WTC11 (cell line): ENCODE measurements around the gene MYO18B. TPM values are rescaled to one million over a fixed set of nuclear protein-coding genes. Genes with fewer than 3 reads are reported as not detected.

Experiments
- ATAC-seq: fragments of 200-7000 bp; cut with Tn5 transposase; 2 replicates; pipeline ENCODE4 v1.10.0; 2021; ENCODE audit warnings: mild to moderate bottlenecking, moderate library complexity
- CTCF ChIA-PET: fragments of 300-600 bp; sonication (Branson Sonifier 250); formaldehyde crosslinking; loops from one replicate; lab custom pipeline; 2021; ENCODE audit warnings: antibody characterized with exemption; lab: Charles Lee
- POLR2A ChIA-PET: fragments of 350-600 bp; sonication (Branson Sonifier 250); formaldehyde crosslinking; loops from one replicate; lab custom pipeline; 2021; ENCODE audit warnings: antibody characterized with exemption; lab: Charles Lee
- DNase-seq: peaks from one replicate; pipeline ENCODE4 v3.0.0; 2021; ENCODE audit warnings: low spot score
- H3K27ac Mint-ChIP-seq: 2 replicates; pipeline ENCODE4 v1.8.0; 2021; ENCODE audit warnings: mixed read lengths
- H3K27me3 Mint-ChIP-seq: 2 replicates; pipeline ENCODE4 v1.8.0; 2021; ENCODE audit warnings: low read depth, mild to moderate bottlenecking, moderate library complexity, mixed read lengths
- H3K36me3 Mint-ChIP-seq: 2 replicates; pipeline ENCODE4 v1.8.0; 2021; ENCODE audit warnings: mixed read lengths
- H3K4me1 Mint-ChIP-seq: 2 replicates; pipeline ENCODE4 v1.8.0; 2022; ENCODE audit warnings: mixed read lengths
- H3K4me3 Mint-ChIP-seq: 2 replicates; pipeline ENCODE4 v1.8.0; 2021; ENCODE audit warnings: mild to moderate bottlenecking, moderate library complexity, mixed read lengths
- H3K9me3 Mint-ChIP-seq: 2 replicates; pipeline ENCODE4 v1.8.0; 2021; ENCODE audit warnings: mixed read lengths
- CBFB ChIP-seq: sonication (generic); formaldehyde crosslinking; IDR thresholded peaks from 2 replicates; pipeline ENCODE4 v1.8.1; 2022; ENCODE audit warnings: mild to moderate bottlenecking, low read depth, missing genetic modification reagents
- CREB1 ChIP-seq: sonication (generic); formaldehyde crosslinking; IDR thresholded peaks from 2 replicates; pipeline ENCODE4 v1.8.0; 2023; ENCODE audit warnings: mild to moderate bottlenecking, missing genetic modification reagents
- FOXJ3 ChIP-seq: sonication (generic); formaldehyde crosslinking; IDR thresholded peaks from 2 replicates; pipeline ENCODE4 v1.9.0; 2021; ENCODE audit warnings: missing genetic modification reagents, mild to moderate bottlenecking, borderline replicate concordance
- KAT7 ChIP-seq: sonication (generic); formaldehyde crosslinking; IDR thresholded peaks from 2 replicates; pipeline ENCODE4 v1.8.1; 2023; ENCODE audit warnings: missing genetic modification reagents, mild to moderate bottlenecking, borderline replicate concordance
- MXD4 ChIP-seq: fragments of 250-450 bp; sonication (Bioruptor Pico); IDR thresholded peaks from 2 replicates; pipeline ENCODE4 v1.8.0; 2021; ENCODE audit warnings: mild to moderate bottlenecking, moderate library complexity, borderline replicate concordance
- NR1H2 ChIP-seq: sonication (generic); formaldehyde crosslinking; IDR thresholded peaks from 2 replicates; pipeline ENCODE4 v1.9.0; 2021; ENCODE audit warnings: mild to moderate bottlenecking, moderate library complexity, missing genetic modification reagents
- SMAD3 ChIP-seq: sonication (generic); formaldehyde crosslinking; IDR thresholded peaks from 2 replicates; pipeline ENCODE4 v1.8.0; 2022; ENCODE audit warnings: missing genetic modification reagents, mild to moderate bottlenecking, borderline replicate concordance
- SMAD4 ChIP-seq: sonication (generic); formaldehyde crosslinking; IDR thresholded peaks from 2 replicates; pipeline ENCODE4 v1.8.0; 2022; ENCODE audit warnings: mild to moderate bottlenecking, missing genetic modification reagents
- SOX15 ChIP-seq: fragments of 250-450 bp; sonication (Bioruptor Pico); IDR thresholded peaks from 2 replicates; pipeline ENCODE4 v1.9.0; 2021; ENCODE audit warnings: mild to moderate bottlenecking
- TEAD1 ChIP-seq: sonication (generic); formaldehyde crosslinking; IDR thresholded peaks from 2 replicates; pipeline ENCODE4 v1.8.0; 2022; ENCODE audit warnings: mild to moderate bottlenecking, missing genetic modification reagents
- TEAD4 ChIP-seq: sonication (generic); formaldehyde crosslinking; IDR thresholded peaks from 2 replicates; pipeline ENCODE4 v1.8.0; 2022; ENCODE audit warnings: mild to moderate bottlenecking, missing genetic modification reagents
- ZNF121 ChIP-seq: sonication (generic); formaldehyde crosslinking; IDR thresholded peaks from 2 replicates; pipeline ENCODE4 v1.8.0; 2023; ENCODE audit warnings: missing genetic modification reagents
- ZNF138 ChIP-seq: sonication (generic); formaldehyde crosslinking; conservative IDR thresholded peaks from 2 replicates; pipeline ENCODE4 v1.8.1; 2022; ENCODE audit warnings: mild to moderate bottlenecking, moderate library complexity, missing genetic modification reagents
- ZNF263 ChIP-seq: sonication (generic); formaldehyde crosslinking; IDR thresholded peaks from 2 replicates; pipeline ENCODE4 v1.8.1; 2022; ENCODE audit warnings: low read depth, mild to moderate bottlenecking, moderate library complexity, missing genetic modification reagents
- total RNA-seq: library from RNA; stranded (reverse); gene quantifications from 3 replicates; pipeline ENCODE4 v1.2.3, GENCODE V29; 2021
- TF ChIP-seq, protein P1 (sequence below): fragments of 250-450 bp; sonication (Bioruptor Pico); IDR thresholded peaks from 2 replicates; pipeline ENCODE4 v2.1.2; 2022; ENCODE audit warnings: mild to moderate bottlenecking, moderate library complexity
- TF ChIP-seq, protein P2 (sequence below): sonication (generic); formaldehyde crosslinking; IDR thresholded peaks from 2 replicates; pipeline ENCODE4 v1.8.0; 2022; ENCODE audit warnings: mild to moderate bottlenecking, missing genetic modification reagents
- TF ChIP-seq, protein P3 (sequence below): sonication (generic); formaldehyde crosslinking; IDR thresholded peaks from 2 replicates; pipeline ENCODE4 v1.8.1; 2022; ENCODE audit warnings: mild to moderate bottlenecking, moderate library complexity, missing genetic modification reagents
- TF ChIP-seq, protein P4 (sequence below): sonication (generic); formaldehyde crosslinking; IDR thresholded peaks from 2 replicates; pipeline ENCODE4 v1.8.1; 2023; ENCODE audit warnings: mild to moderate bottlenecking, missing genetic modification reagents, borderline replicate concordance
- TF ChIP-seq, protein P5 (sequence below): sonication (generic); formaldehyde crosslinking; conservative IDR thresholded peaks from 2 replicates; pipeline ENCODE4 v1.8.1; 2023; ENCODE audit warnings: mild to moderate bottlenecking, low read depth, missing genetic modification reagents, moderate library complexity
- TF ChIP-seq, protein P6 (sequence below): sonication (generic); formaldehyde crosslinking; IDR thresholded peaks from 2 replicates; pipeline ENCODE4 v1.8.1; 2023; ENCODE audit warnings: mild to moderate bottlenecking, missing genetic modification reagents

Gene MYO18B
- total RNA-seq, 1 experiment from 2014 or later: 0.96 TPM

DNA sequence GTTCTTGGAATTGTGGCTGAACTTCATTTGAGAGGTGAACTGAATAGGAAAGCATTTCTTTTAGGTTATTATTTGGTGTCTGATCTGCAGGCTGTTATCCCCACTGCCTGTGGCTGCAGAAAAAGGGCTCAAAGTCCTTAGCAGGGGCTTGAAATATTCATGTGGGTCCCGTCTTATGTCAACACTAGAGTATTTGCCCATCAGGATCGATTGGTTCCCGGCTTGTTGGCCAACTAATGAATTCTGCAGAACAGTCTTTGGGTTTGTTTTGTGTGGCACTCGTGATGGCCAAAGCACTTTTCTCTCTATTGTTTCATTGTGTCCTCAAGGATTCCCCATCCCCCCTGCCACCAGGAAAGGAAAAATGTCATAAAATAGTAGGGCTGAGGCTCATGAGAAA lies 211.9 kb downstream of the MYO18B start:
- POLR2A ChIA-PET: no interaction called here
- no peak for TF ChIP-seq SOX15 (CRISPR knock-in tag)
- no peak for TF ChIP-seq CBFB (CRISPR knock-in tag)
- TF ChIP-seq, protein P1, sequence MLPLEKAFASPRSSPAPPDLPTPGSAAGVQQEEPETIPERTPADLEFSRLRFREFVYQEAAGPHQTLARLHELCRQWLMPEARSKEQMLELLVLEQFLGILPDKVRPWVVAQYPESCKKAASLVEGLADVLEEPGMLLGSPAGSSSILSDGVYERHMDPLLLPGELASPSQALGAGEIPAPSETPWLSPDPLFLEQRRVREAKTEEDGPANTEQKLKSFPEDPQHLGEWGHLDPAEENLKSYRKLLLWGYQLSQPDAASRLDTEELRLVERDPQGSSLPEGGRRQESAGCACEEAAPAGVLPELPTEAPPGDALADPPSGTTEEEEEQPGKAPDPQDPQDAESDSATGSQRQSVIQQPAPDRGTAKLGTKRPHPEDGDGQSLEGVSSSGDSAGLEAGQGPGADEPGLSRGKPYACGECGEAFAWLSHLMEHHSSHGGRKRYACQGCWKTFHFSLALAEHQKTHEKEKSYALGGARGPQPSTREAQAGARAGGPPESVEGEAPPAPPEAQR (CRISPR knock-in tag): no peak
- TF ChIP-seq, protein P2, sequence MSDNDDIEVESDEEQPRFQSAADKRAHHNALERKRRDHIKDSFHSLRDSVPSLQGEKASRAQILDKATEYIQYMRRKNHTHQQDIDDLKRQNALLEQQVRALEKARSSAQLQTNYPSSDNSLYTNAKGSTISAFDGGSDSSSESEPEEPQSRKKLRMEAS (CRISPR knock-in tag): no peak
- TF ChIP-seq ZNF138: no peak
- TF ChIP-seq NR1H2 (CRISPR knock-in tag): no peak
- no peak for TF ChIP-seq CREB1 (CRISPR knock-in tag)
- TF ChIP-seq FOXJ3: no peak
- no peak for TF ChIP-seq ZNF263 (CRISPR knock-in tag)
- TF ChIP-seq, protein P3, sequence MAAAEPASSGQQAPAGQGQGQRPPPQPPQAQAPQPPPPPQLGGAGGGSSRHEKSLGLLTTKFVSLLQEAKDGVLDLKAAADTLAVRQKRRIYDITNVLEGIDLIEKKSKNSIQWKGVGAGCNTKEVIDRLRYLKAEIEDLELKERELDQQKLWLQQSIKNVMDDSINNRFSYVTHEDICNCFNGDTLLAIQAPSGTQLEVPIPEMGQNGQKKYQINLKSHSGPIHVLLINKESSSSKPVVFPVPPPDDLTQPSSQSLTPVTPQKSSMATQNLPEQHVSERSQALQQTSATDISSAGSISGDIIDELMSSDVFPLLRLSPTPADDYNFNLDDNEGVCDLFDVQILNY (CRISPR knock-in tag): no peak
- TF ChIP-seq, protein P4, sequence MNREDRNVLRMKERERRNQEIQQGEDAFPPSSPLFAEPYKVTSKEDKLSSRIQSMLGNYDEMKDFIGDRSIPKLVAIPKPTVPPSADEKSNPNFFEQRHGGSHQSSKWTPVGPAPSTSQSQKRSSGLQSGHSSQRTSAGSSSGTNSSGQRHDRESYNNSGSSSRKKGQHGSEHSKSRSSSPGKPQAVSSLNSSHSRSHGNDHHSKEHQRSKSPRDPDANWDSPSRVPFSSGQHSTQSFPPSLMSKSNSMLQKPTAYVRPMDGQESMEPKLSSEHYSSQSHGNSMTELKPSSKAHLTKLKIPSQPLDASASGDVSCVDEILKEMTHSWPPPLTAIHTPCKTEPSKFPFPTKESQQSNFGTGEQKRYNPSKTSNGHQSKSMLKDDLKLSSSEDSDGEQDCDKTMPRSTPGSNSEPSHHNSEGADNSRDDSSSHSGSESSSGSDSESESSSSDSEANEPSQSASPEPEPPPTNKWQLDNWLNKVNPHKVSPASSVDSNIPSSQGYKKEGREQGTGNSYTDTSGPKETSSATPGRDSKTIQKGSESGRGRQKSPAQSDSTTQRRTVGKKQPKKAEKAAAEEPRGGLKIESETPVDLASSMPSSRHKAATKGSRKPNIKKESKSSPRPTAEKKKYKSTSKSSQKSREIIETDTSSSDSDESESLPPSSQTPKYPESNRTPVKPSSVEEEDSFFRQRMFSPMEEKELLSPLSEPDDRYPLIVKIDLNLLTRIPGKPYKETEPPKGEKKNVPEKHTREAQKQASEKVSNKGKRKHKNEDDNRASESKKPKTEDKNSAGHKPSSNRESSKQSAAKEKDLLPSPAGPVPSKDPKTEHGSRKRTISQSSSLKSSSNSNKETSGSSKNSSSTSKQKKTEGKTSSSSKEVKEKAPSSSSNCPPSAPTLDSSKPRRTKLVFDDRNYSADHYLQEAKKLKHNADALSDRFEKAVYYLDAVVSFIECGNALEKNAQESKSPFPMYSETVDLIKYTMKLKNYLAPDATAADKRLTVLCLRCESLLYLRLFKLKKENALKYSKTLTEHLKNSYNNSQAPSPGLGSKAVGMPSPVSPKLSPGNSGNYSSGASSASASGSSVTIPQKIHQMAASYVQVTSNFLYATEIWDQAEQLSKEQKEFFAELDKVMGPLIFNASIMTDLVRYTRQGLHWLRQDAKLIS: no peak
- TF ChIP-seq, protein P5, sequence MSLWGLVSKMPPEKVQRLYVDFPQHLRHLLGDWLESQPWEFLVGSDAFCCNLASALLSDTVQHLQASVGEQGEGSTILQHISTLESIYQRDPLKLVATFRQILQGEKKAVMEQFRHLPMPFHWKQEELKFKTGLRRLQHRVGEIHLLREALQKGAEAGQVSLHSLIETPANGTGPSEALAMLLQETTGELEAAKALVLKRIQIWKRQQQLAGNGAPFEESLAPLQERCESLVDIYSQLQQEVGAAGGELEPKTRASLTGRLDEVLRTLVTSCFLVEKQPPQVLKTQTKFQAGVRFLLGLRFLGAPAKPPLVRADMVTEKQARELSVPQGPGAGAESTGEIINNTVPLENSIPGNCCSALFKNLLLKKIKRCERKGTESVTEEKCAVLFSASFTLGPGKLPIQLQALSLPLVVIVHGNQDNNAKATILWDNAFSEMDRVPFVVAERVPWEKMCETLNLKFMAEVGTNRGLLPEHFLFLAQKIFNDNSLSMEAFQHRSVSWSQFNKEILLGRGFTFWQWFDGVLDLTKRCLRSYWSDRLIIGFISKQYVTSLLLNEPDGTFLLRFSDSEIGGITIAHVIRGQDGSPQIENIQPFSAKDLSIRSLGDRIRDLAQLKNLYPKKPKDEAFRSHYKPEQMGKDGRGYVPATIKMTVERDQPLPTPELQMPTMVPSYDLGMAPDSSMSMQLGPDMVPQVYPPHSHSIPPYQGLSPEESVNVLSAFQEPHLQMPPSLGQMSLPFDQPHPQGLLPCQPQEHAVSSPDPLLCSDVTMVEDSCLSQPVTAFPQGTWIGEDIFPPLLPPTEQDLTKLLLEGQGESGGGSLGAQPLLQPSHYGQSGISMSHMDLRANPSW (CRISPR knock-in tag): no peak
- no peak for TF ChIP-seq ZNF121
- TF ChIP-seq KAT7: no peak
- TF ChIP-seq TEAD4 (CRISPR knock-in tag): no peak
- TF ChIP-seq SMAD3 (CRISPR knock-in tag): no peak
- no peak for TF ChIP-seq TEAD1 (CRISPR knock-in tag)
- TF ChIP-seq, protein P6, sequence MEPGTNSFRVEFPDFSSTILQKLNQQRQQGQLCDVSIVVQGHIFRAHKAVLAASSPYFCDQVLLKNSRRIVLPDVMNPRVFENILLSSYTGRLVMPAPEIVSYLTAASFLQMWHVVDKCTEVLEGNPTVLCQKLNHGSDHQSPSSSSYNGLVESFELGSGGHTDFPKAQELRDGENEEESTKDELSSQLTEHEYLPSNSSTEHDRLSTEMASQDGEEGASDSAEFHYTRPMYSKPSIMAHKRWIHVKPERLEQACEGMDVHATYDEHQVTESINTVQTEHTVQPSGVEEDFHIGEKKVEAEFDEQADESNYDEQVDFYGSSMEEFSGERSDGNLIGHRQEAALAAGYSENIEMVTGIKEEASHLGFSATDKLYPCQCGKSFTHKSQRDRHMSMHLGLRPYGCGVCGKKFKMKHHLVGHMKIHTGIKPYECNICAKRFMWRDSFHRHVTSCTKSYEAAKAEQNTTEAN (CRISPR knock-in tag): no peak
- no peak for TF ChIP-seq MXD4 (CRISPR knock-in tag)
- no peak for TF ChIP-seq SMAD4 (CRISPR knock-in tag)
- H3K27ac Mint-ChIP-seq: no peak overlapping the region
- H3K4me1 Mint-ChIP-seq: peaks cover 5% of the 10 kb centered on the region; the same call in 1 of the 2 replicates
- CTCF ChIA-PET: no interaction called here
- DNase-seq (no peak), ATAC-seq (no peak)
- no peak overlapping the region for H3K4me3 Mint-ChIP-seq
- H3K27me3 Mint-ChIP-seq: peaks cover 6% of the 10 kb centered on the region; the same call in 1 of the 2 replicates
- no peaks in the 10 kb centered on the region for H3K36me3 Mint-ChIP-seq
- H3K9me3 Mint-ChIP-seq: no peaks in the 10 kb centered on the region
